Keratinocyte (primary cell): Measurements from ENCODE around the gene PPP1R12A. TPM values are rescaled to one million over a fixed set of nuclear protein-coding genes. Genes with fewer than 3 reads are reported as not detected.

Experiments
- DNase-seq: peaks from one replicate; pipeline ENCODE4 v3.0.0-alpha.2; 2011; ENCODE audit warnings: low read depth, missing footprints, low spot score
- FAIRE-seq: peaks from 2 replicates; lab custom pipeline; 2011; peaks lifted over from hg19 to GRCh38; lab: Jason Lieb, UNC
- H2AFZ ChIP-seq: 2 replicates; pipeline ENCODE4 v1.6.0; 2012; ENCODE audit warnings: low read length, control low read depth, inconsistent platforms; ENCODE audit not compliant: control insufficient read depth
- H3K27ac ChIP-seq: 2 replicates; pipeline ENCODE4 v1.5.1; 2011; ENCODE audit warnings: low read length; ENCODE audit not compliant: control insufficient read depth, insufficient read depth
- H3K27me3 ChIP-seq: 3 replicates; pipeline ENCODE4 v1.6.0; 2011; ENCODE audit warnings: low read length; ENCODE audit not compliant: control insufficient read depth, insufficient read depth; ENCODE audit errors: extremely low read depth
- H3K36me3 ChIP-seq, 2 experiments: 2 replicates in 1 of 2; 3 replicates in 1 of 2; pipeline ENCODE4 v1.5.1; 2011; ENCODE audit warnings: low read length in 2 of 2, mild to moderate bottlenecking in 1 of 2; ENCODE audit not compliant: control insufficient read depth in 2 of 2, insufficient read depth in 2 of 2; ENCODE audit errors: extremely low read depth in 1 of 2
- H3K4me1 ChIP-seq: 3 replicates; pipeline ENCODE4 v1.5.1; 2011; ENCODE audit warnings: low read length; ENCODE audit not compliant: control insufficient read depth, insufficient read depth; ENCODE audit errors: extremely low read depth
- H3K4me2 ChIP-seq: 3 replicates; pipeline ENCODE4 v1.6.0; 2011; ENCODE audit warnings: low read depth, low read length; ENCODE audit not compliant: control insufficient read depth, insufficient read depth; ENCODE audit errors: extremely low read depth
- H3K4me3 ChIP-seq, 3 experiments: fragments of 200-600 bp in 1 of 3; sonication (generic) in 1 of 3; 2 replicates in 2 of 3; 3 replicates in 1 of 3; pipeline ENCODE4 v1.5.1; 2011 to 2016; ENCODE audit warnings: low read length in 3 of 3, mild to moderate bottlenecking in 3 of 3, control low read depth in 2 of 3, inconsistent platforms in 1 of 3, low read depth in 1 of 3, mixed read lengths in 1 of 3, mixed run types in 1 of 3, moderate library complexity in 1 of 3; ENCODE audit not compliant: control insufficient read depth in 2 of 3, insufficient read depth in 2 of 3; ENCODE audit errors: extremely low read depth in 1 of 3
- H3K79me2 ChIP-seq: 2 replicates; pipeline ENCODE4 v1.6.0; 2012; ENCODE audit warnings: low read length; ENCODE audit not compliant: control insufficient read depth, insufficient read depth
- H3K9ac ChIP-seq: 3 replicates; pipeline ENCODE4 v1.6.0; 2011; ENCODE audit warnings: low read length; ENCODE audit not compliant: control insufficient read depth, insufficient read depth; ENCODE audit errors: extremely low read depth
- H3K9me1 ChIP-seq: 3 replicates; pipeline ENCODE4 v1.6.0; 2011; ENCODE audit warnings: low read length; ENCODE audit not compliant: control insufficient read depth, insufficient read depth; ENCODE audit errors: extremely low read depth
- H3K9me3 ChIP-seq: 2 replicates; pipeline ENCODE4 v1.5.1; 2012; ENCODE audit warnings: low read depth, low read length; ENCODE audit not compliant: control insufficient read depth
- H4K20me1 ChIP-seq: 3 replicates; pipeline ENCODE4 v1.6.0; 2011; ENCODE audit warnings: low read length; ENCODE audit not compliant: control insufficient read depth, insufficient read depth; ENCODE audit errors: extremely low read depth
- EZH2 ChIP-seq: IDR thresholded peaks from one replicate; pipeline ENCODE4 v1.6.1; 2012; ENCODE audit warnings: inconsistent platforms, mild to moderate bottlenecking, low read length, moderate library complexity
- dilution Hi-C: fragments of 300-500 bp; cut with MboI; formaldehyde crosslinking; loops from one replicate; pipeline ENCODE4 v1.7.0; 2020; ENCODE audit warnings: low sequenced_read_pairs; ENCODE audit not compliant: extremely low pct_ligation_motif_present
- polyA plus RNA-seq, 5 experiments: library from polyadenylated mRNA; depleted of rRNA in 3 of 5; stranded (reverse) in 3 of 5; stranded (forward) in 1 of 5; unstranded in 1 of 5; fragments of >200 nt; gene quantifications; 1 replicate in 1 of 5; 2 replicates in 3 of 5; 3 replicates in 1 of 5; pipeline versions ENCODE4 v1.2.1 to v1.2.3, GENCODE V29; 2011 to 2012; ENCODE audit warnings: missing spikeins in 2 of 5, low read depth in 1 of 5, low replicate concordance in 1 of 5
- TF ChIP-seq, protein P1 (sequence below), 3 experiments: IDR thresholded peaks in 1 of 3; conservative IDR thresholded peaks in 1 of 3; optimal IDR thresholded peaks in 1 of 3; 2 replicates in 2 of 3; 3 replicates in 1 of 3; pipeline versions ENCODE3 to v1.5.1; 2011; ENCODE audit warnings: low read length in 3 of 3, mild to moderate bottlenecking in 3 of 3, moderate library complexity in 2 of 3, control low read depth in 1 of 3, inconsistent platforms in 1 of 3; ENCODE audit not compliant: insufficient read depth in 2 of 3; ENCODE audit errors: extremely low read depth in 1 of 3

Gene PPP1R12A
- polyA plus RNA-seq, 1 donor (not counting 4 experiments of a cell fraction or from before 2014, with no cell fraction given): 45.2 TPM

- DNase-seq: no peak
- Histone ChIP-seq H3K9ac (no peak overlapping the region), H3K36me3 (no peaks in the 10 kb centered on the region), H4K20me1 (no peaks in the 10 kb centered on the region), H2AFZ (no peak overlapping the region), H3K4me3 (no peak overlapping the region), H3K79me2 (peaks cover 79% of the 10 kb centered on the region), H3K9me3 (no peaks in the 10 kb centered on the region), H3K9me1 (no peaks in the 10 kb centered on the region), H3K4me2 (no peak overlapping the region), H3K4me1 (peaks cover 19% of the 10 kb centered on the region), H3K27ac (no peak overlapping the region), H3K27me3 (no peaks in the 10 kb centered on the region)
- FAIRE-seq: no peak
- no peak for TF ChIP-seq EZH2
- TF ChIP-seq, protein P1, sequence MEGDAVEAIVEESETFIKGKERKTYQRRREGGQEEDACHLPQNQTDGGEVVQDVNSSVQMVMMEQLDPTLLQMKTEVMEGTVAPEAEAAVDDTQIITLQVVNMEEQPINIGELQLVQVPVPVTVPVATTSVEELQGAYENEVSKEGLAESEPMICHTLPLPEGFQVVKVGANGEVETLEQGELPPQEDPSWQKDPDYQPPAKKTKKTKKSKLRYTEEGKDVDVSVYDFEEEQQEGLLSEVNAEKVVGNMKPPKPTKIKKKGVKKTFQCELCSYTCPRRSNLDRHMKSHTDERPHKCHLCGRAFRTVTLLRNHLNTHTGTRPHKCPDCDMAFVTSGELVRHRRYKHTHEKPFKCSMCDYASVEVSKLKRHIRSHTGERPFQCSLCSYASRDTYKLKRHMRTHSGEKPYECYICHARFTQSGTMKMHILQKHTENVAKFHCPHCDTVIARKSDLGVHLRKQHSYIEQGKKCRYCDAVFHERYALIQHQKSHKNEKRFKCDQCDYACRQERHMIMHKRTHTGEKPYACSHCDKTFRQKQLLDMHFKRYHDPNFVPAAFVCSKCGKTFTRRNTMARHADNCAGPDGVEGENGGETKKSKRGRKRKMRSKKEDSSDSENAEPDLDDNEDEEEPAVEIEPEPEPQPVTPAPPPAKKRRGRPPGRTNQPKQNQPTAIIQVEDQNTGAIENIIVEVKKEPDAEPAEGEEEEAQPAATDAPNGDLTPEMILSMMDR (optimal IDR thresholded peaks at IDR 0.05 in 1 of 3, IDR thresholded peaks at IDR 0.05 in 1 of 3, conservative IDR thresholded peaks at IDR 0.05 in 1 of 3; ENCODE audit: extremely low read depth in 1 of 3, insufficient read depth in 2 of 3, low read length in 3 of 3): no peak
- dilution Hi-C loops: no loop called here
Observed at GRCh38 chr12:79895804-79896203, 39.1 kb downstream of the PPP1R12A start.

DNA sequence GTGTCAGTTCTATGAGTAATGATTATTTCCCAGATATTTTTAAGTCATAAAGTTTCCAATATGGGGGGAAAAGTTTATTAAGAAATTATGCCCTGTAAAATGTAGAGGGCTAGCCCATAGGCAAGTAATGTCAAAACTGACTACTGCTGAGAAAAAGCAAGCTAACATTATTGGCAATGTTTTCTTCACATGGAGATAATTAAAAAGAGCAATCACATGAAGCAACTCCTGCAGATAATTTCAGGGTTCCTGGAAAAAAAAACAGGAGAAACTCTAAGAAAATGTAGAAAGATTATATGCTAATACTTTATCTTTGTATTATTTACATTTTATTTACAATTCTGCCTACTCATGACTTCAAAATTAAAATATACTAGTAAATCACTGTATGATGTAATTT lies 39.8 kb downstream of the PPP1R12A start:
- Histone ChIP-seq H3K9me1 (no peaks in the 10 kb centered on the region), H3K27me3 (no peaks in the 10 kb centered on the region), H2AFZ (no peak overlapping the region), H3K9ac (no peak overlapping the region), H3K4me3 (no peak overlapping the region), H3K9me3 (no peaks in the 10 kb centered on the region), H3K79me2 (peaks cover 77% of the 10 kb centered on the region), H4K20me1 (no peaks in the 10 kb centered on the region), H3K4me1 (peaks cover 19% of the 10 kb centered on the region), H3K36me3 (no peaks in the 10 kb centered on the region), H3K27ac (no peak overlapping the region), H3K4me2 (no peak overlapping the region)
- TF ChIP-seq EZH2: no peak
- TF ChIP-seq, protein P1 (optimal IDR thresholded peaks at IDR 0.05 in 1 of 3, IDR thresholded peaks at IDR 0.05 in 1 of 3, conservative IDR thresholded peaks at IDR 0.05 in 1 of 3; ENCODE audit: extremely low read depth in 1 of 3, insufficient read depth in 2 of 3, low read length in 3 of 3): no peak
- no peak for DNase-seq
- dilution Hi-C loops: no loop called here
- no peak for FAIRE-seq
